NT2/D1 (cell line): ENCODE data around the gene LGALS4.

Experiments used
- SUZ12 ChIP-seq: IDR thresholded peaks from 2 replicates; pipeline ENCODE4 v1.6.1; 2011; ENCODE audit not compliant: insufficient read length, insufficient read depth; ENCODE audit errors: extremely low read depth
- YY1 ChIP-seq: IDR thresholded peaks from 2 replicates; pipeline ENCODE4 v1.6.1; 2011; ENCODE audit not compliant: insufficient read length, insufficient read depth
- ZNF274 ChIP-seq: IDR thresholded peaks from 2 replicates; pipeline ENCODE4 v1.6.1; 2011; ENCODE audit warnings: mild to moderate bottlenecking, low read depth, low read length

GRCh38 chr19:38846097-38846496 is 33.4 kb upstream of the LGALS4 start:
- no peak for TF ChIP-seq SUZ12
- TF ChIP-seq YY1 = no peak
- no peak for TF ChIP-seq ZNF274
